Measurements from ENCODE around the gene RBBP8NL.

RBBP8NL gene

DNA sequence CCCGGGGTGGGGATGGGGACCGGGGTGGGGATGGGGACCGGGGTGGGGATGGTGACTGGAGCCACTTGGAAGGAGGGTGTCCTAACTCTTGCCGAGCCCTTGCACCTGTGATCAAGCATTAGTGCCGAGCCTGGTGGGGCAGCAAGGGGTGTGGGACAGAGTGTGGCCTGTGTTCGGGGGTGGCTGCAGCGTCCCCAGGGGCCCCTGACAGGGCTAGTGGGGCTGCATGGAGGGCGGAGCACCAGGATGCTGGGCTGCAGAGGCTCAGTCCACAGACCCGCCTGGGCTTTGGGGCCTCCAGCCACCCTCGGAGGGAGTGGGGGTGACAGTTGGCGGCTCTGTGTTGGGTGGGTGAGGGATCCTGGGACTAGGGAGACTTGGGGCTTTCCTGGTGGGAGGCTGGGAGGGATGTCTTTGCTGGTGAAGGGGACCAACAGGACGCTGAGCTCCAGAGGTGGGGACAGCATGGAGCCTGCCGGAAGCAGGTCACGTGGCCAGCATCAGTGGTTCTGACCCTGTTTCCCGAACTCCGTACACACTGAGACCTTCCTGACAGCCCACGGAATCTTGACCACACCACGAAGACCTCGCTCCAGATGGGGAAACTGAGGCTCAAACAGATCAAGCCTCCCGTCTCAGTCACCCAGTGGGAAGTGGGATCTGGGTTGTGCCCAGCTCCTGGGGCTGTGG is 4.6 kb downstream of the RBBP8NL start:
- no peak for DNase-seq (ENCODE audit: low read depth in 2 of 3, low spot score in 2 of 3)

DNA sequence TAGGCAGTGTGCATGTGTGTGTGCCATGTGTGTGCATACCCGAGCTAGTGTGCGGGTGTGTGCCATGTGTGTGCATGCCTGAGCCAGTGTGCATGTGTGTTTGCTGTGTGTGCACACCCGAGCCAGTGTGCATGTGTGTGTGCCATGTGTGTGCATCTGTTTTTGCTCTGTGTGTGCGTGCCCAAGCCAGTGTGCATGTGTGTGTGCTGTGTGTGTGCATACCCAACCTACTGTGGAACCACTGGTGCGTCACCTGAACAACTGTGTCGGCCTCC is 5.7 kb downstream of the RBBP8NL start:
- DNase-seq (ENCODE audit: low read depth in 2 of 3, low spot score in 2 of 3), result no peak

DNA sequence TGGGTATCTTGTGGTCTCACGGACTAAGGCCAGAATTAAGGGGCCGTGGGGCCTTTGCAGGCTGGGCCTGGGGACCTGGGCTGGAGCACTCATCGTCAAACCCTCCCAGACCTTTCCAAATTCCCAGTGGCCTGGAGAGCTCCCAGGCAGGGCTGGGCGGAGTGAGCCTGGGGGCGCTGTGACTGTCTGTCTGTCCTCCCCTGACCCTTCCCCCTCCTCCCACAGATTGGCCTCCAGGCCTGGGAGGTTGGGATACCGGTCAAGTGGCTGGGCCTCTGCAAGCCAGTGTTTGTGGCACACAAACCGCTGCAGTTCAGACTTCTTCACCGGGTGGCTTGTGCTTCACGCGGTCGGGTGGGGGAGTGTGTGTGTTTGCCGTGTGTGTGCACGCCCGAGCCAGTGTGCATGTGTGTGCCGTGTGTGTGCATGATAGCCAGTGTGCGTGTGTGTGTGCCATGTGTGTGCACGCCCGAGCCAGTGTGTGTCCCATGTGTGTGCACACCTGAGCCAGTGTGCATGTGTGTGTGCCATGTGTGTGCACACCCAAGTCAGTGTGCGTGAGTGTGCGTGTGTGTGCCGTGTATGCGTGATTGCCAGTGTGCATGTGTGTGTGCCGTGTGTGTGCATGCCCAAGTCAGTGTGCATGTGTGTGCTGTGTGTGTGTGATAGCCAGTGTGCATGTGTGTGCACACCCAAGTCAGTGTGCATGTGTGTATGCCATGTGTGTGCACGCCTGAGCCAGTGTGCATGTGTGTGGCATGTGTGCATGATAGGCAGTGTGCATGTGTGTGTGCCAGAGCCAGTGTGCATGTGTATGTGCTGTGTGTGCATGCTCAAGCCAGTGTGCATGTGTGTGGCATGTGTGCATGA is 6.3 kb downstream of the RBBP8NL start:
- no peak for DNase-seq (ENCODE audit: low read depth in 2 of 3, low spot score in 2 of 3)

DNA sequence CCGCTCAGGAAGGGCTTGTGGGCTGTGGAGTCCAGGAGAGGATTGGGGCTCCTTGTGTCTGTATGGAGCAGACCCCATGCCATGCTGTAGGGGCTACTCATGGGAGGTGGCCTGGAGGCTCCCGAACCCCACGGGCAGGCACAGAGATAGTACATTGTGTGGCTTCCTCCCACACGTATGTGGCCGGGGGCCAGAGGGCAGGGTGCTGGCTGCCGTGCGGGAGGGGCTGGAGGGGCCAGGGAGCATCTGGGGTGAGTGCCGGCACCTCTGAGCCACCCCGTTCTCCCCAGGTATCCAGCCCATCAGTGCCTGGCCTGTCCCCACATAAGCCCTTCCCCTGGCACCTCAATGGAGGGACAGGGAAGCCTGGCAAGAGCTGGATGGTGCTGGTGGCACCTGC is 7.6 kb downstream of the RBBP8NL start:
- no peak for DNase-seq (ENCODE audit: low read depth in 2 of 3, low spot score in 2 of 3)

DNA sequence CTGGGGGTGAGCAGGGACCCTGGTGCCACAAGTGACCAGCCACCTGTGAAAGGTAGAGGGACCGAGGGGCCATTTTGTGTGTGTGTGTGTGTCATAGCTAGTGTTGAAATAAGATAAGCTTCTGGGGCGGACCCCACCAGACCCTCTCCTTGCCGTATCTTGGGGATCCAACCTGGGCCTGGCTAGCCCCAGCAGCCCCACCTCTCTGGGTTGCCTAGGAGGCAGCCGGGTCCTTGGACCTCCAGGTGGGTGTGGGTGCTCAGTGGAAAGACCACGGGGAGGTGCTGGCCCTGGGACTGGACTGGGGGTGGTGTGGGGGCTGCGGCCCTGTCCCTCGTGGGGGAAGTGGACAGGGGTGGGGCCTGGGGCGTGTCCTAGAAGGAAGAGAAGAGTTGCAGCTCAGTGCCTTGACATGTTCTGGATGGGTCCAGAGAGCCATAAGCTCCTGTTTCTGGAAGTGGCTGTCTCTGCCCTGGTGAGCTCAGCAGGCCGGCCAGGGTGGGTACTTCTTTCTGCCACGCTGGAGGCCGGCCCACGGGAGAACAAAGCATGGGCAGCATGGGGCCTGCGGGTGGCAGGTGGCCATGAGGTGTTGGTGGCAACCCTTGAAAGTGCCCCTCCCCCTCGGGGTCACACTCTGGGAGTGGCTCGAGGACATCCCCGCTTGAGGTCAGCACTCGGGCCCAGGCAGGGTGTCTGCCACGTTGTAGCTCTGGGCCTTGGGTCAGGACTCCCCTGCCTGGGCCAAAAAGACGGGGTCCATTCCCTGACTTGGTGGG is 8.4 kb downstream of the RBBP8NL start:
- DNase-seq (ENCODE audit: low read depth in 2 of 3, low spot score in 2 of 3), result no peak

DNA sequence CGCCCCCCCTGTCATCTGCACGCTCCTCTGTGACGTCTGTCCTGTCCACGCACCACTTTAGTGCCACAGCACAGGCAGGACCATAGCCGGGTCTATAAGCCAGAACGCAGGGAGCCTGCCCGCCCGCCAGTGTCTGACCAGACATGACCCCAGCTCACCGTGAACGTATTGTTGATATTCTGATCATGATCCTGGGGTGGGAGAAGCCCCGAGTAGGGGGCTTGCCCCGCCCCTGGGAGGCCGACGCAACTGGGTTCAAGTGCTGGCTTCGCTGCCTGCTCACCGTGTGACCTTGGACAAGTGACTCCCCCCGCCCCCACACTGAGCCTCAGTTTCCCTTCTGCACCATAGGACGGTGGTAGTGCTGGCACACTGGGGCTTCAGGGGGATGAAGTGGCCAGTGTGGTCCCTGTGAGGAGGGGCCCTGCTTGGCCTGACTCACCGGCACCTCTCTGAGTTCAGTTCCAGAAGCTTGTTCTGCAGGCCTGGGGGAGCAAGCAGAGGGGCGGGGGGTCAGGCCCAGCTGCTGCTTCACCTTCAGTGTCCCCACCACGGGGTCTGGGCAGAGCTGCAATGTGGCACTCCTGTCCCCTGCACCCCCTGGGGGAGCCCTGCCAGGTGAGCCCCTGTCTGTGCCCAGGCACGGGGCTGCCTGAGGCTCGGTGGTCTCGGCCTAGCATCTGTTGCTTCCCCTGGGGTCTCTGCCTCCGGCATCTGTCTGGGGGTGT is 9.2 kb downstream of the RBBP8NL start:
- no peak for DNase-seq (ENCODE audit: low read depth in 2 of 3, low spot score in 2 of 3)

DNA sequence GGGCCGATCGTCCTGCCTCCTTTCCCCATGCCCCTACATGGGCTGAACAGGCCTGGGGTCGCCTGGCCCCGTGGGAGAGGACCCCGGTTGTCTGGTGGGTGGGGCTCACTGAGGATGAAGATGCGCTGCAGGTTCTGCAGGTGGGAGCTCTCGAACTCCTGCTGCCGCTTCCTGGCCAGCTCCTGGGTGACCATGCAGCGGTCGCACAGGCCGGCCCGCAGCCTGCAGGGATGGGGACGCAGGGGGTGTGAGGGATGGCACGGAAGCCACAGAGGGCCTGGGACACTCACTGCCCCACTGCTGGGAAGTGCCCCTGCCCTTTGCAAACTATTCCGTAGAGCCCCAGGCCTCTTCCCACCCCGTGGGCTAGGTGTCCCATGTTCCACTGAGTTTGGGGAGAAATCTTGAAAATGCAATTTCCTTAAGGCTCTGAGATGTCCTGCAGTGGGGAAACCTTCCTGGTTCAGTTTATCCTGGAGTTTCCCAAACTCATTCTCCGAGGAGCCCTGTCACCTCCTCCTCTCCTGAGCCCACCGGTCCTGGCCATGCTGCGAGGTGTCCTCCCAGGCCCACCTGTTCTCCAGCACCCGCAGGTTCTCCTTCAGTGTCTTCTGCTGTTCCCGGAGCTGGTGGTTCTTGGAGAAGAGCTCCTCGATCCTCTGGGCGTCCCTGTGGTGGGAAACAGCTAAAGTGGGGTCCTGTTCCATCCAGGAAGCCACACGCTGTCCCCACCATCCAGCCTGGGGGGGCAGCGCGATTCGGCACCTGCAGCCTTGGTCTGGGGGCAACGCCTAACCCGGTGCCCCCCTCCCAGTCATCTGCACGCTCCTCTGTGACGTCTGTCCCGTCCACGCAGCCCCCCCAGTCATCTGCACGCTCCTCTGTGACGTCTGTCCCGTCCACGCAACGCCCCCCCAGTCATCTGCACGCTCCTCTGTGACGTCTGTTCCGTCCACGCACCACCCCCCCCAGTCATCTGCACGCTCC is 10.4 kb downstream of the RBBP8NL start:
- DNase-seq (ENCODE audit: low read depth in 2 of 3, low spot score in 2 of 3), result no peak

DNA sequence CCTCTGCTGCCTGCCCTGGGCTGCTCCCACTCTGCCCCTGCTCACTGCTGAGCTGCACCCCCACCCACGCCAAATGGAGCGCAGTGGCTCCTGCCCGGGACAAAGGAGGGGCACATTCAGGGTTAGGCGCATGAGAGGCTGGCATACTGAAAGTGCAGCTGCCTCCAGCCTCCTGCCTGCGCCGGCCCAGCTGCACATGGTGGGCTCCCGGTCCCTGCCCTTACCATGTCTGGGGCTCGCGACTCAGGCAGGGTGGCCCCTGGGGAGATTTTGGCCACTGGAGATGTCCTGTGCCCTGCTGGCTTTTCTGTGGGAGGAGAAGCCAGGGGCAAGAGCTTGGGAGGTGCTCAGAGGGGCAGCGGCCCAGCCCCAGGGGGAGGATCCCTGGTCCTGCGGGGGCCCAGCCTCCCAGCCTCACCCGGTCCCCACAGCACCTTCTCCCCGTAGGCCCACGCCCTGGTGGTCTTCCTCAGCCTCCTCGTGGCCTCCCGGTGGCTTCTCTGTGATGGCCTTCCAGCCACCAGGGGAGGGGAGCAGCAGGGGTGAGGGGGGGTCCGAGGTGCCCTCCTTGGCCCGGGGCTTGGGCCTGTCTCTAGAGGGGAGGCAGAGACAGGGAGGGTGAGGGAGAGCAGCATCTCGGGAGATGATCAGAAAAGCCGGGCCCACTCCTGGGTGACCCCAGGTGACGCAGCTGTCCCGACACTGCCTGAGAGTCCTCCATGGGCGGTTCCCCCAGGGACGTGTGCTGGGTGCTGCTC is 11.8 kb downstream of the RBBP8NL start:
- DNase-seq (ENCODE audit: low read depth in 2 of 3, low spot score in 2 of 3), result no peak

DNA sequence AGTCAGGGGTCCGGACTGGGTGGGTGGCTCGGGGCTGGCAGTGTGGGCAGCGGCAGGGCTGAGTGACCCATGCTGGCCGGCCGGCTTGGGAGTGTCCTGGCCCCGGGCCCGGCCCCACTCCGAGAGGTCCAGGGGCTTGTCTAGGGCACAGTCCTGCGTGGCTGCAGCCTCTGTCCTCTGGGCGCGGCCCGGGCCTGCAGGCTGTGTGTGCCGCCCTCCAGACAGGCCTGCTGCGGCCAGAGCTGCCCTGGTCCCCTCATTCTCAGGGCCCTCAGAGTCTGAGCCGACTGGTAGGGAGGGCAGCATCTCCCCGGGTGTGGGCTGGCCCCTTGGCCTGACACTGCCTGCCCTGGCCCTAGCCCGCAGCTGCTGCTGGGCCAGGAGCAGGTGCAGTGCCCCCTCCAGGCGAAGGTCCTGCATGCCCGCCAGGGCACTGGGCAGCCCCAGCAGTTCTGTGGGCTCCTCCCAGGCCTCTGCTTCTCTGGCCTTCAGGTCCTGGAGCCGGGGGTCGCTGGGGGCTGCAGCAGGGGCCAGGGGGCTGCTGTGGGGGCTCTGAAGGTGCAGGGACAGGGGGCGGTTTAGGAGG is 13.3 kb downstream of the RBBP8NL start:
- no peak for DNase-seq (ENCODE audit: low read depth in 2 of 3, low spot score in 2 of 3)

DNA sequence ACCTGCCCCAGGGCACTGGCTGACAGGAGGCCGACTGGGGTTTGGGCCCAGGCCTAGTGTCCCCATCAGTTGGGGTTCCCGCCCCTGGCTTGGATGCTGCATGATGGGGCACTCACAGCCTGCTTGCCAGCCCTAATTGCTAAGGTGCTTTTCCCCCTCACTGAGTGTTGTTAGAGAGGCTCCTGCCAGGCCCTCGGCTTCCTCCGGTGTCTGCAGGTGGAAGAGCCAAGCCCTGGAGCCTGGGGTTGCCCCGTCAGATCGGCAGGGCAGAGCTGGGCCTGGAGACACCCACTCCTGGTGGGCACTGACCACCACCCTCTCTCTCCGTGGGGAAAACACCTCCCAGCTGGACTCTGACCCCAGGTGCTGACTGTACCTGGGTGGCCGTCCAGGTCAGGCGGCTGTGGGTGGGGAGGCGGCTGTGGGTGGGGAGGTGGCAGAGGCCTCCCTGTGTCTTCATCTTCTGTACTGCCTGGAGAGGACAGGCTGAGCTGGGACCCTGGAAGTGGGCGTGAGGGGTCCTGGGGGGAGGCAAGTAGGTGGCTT is 14.2 kb downstream of the RBBP8NL start:
- no peak for DNase-seq (ENCODE audit: low read depth in 2 of 3, low spot score in 2 of 3)

DNA sequence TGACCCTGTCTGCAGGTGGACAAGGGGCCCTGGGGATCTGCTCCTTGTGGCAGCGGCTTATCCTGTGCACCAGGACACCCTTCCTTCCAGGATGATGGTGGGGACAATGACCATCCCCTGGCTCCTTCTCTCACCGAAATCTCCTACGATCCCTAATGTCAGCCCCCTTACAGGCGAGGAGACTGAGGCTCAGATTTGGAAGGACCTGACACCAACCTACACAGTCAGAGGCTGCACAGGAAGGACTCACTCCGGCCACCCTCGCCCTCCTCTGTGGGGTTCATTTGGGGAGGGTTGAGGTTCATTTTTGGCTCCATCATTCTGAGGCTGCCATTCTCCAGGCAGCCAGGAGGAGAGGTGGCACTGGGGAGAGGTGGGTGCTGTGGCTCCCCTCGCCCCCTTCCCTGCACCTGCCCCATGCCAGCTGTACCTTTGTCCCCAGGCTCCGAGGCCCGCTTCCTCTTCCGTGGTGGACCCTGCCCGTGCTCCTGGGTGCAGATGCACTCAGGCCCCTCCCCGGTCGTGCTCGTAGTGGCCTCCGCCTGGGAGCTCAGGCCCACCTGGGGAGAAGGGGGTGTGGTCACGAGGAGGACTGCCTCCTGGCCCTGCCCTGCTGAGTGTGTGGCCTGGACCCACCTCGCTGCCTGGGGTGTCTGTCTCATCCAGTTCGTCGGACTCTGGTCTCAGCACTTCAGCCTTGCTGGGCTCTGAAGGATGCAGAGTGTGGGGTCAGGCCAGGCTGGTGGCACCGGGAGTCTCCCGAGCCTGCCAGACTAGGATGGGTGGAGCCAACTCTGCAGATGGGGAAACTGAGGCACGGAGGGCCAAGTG is 14.9 kb downstream of the RBBP8NL start:
- no peak for DNase-seq (ENCODE audit: low read depth in 2 of 3, low spot score in 2 of 3)

DNA sequence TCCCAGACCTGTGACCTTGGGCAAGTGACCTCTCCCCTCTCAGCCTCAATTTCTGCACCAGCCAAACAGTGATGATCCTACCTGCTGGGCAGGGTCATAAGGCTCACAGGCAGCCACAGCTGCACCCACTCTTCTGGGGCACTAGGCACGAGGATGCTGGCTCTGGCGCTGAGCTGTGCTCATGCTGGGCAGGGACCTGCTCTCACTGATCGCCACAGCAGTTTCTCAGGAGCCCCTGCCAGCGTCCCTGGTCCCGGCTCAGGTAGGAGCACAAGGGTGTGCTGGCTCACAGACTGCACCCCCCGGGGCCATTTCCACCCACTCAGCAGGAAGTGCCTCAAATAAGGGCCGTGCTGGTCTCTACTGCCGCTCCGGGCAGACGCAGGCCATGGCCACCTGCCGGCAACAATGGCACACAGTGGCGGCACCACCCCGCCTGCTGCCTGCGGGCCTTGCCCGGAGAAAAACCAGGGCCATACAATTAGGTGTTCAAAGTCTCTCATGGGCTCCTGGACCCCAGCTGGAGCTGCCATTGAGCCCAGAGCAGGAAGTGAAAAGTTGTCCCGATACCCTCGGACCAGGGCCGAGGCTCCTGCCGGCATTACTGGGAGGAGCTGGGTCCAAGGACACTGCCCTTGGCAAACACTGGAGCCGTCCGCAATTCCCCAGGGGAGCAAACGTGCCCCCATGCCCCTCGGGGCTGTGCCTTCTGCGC is 15.7 kb downstream of the RBBP8NL start:
- no peak for DNase-seq (ENCODE audit: low read depth in 2 of 3, low spot score in 2 of 3)

DNA sequence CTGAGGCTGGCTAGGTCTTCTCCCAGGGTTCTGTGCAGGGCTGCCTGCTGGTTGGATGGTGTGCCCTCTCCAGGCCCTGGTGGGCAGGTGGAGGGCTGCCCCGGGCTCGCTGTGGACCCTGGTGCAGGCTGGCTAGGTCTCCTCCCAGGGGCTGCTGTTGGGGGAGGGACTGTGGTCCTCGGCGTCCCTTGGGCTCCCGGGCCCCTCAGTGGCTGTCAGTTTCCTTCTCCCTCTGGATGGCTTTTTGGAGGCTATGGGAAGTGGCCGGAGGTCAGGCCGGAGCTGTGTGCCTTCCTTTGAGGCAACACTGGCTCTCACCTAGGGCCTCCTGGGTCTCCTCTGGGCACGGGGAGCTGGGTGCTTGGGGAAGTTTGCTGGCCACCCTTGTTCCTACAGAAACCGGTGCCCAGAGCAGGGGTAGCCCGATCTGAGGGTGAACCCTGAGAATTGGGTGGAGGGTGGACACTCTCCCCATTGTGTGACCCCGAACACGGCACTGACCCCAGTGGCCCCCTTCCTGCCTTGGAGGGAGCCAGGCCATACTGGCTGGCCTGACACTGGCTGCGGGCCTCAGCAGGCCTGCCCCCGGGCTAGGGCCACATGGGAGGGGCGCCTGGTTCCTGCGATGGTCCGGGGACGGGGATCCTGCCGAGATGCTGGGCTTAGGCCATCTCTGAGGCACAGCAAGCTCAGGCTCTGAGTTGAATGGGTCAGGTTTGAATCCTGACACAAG is 16.4 kb downstream of the RBBP8NL start:
- DNase-seq (ENCODE audit: low read depth in 2 of 3, low spot score in 2 of 3), result no peak

DNA sequence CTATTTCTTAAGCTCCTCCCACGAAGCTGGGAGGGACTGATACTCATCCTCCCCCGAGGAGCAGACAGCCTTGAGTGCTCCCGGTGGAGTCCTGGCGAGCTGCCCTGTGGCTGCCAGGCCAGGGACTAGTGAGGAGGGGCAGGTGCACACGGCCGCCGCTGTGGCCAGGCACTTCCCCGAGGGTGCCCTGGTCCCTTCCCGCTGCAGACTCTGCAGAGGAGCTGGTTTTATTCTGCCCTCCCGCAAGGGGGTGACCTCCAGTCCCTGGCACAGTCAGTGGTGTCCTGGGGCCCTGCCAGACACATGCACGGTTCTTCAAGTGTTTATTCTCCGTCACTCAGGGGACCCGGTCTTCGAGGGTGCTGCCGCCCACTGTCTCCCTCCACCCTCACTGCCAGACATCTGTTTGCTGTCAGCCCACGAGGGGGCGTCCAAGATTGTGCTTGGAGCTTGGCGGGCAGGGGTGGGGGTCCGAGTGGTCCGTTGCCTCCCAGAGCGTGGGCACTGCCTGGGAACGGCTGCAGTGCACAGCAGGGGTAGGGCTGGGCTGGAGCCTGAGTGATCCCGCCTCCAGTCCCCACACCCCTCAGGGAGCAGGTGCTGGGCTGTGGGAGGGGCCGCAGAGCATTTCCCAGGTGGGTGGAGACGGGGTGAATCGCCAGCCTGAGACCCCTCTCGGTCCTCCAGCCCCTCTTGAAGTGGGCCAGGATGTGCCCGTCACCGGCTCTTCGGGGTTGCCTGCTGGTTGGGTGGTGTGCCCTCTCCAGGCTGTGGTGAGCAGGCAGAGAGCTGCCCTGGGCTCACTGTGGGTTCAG is 17.2 kb downstream of the RBBP8NL start:
- no peak for DNase-seq (ENCODE audit: low read depth in 2 of 3, low spot score in 2 of 3)

DNA sequence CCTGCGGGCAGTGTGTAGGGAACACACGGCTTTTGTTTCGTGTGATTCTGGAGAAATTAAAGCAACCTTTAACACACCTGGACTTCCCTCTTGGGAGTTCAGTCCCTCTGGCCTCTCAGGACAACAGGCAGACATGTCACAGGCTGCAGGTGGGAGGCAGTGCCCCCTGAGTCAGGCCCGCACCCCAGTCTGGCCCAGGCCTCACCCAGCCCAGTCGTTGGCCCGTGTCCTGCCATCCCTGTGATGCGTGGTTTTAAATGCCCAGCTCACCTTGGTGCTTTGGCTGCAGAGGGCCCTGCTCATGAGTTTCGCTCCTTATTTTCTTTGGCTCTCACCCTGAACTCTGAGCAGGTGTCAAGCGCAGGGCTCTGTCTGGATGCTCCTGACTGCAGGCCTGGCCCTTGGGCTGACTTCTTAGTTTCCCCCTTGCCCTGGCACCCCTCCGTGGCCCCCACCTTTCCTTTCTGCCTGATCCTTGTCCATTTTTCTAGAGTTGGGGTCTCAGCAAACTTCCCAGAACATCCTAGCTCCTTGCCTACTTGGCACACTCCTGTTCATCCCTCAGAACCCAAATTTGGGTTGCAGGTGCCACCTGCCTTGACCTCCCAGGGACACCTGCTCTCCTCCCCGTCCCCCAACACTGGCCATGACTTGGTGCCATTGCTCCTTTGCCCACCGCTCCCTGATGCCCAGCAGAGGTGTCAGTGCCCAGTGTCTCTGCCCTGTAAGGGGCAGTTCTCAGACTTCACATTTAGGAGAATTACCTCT is 18.1 kb downstream of the RBBP8NL start:
- no peak for DNase-seq (ENCODE audit: low read depth in 2 of 3, low spot score in 2 of 3)
